ENCODE results near the gene ARHGAP45. TPM values are rescaled to one million over a fixed set of nuclear protein-coding genes. Genes with fewer than 3 reads are reported as not detected.

Gene ARHGAP45
- total and polyA plus RNA-seq, 9 of the 15 experiments (the other 6 are each of a cell fraction or from before 2014, with no cell fraction given), result 0.08 to 22.1 (median 4.2) TPM

GRCh38 chr19:1094978-1095701 lies 28.2 kb downstream of the ARHGAP45 start, which contains the start of gene POLR2E (continued):
- TF ChIP-seq ILK (tag; IDR thresholded peaks at IDR 0.05; ENCODE audit: borderline replicate concordance, low read depth) (no peak), NR4A1 (CRISPR knock-in tag; IDR thresholded peaks at IDR 0.05) (no peak), NR4A1 (tag; IDR thresholded peaks at IDR 0.05) (no peak), CBFB (CRISPR knock-in tag; IDR thresholded peaks at IDR 0.05) (no peak), MTA2 (IDR thresholded peaks at IDR 0.05; ENCODE audit: low read depth) (no peak), TAF9B (IDR thresholded peaks at IDR 0.05; ENCODE audit: partially characterized antibody) (no peak), XRCC3 (IDR thresholded peaks at IDR 0.05) (no peak), RBFOX2 (IDR thresholded peaks at IDR 0.05; ENCODE audit: low read depth, low read length) (peak; percentile 83), GTF2E2 (tag; IDR thresholded peaks at IDR 0.05) (no peak), ZNF354B (CRISPR knock-in tag; IDR thresholded peaks at IDR 0.05) (no peak), CTCFL (IDR thresholded peaks at IDR 0.05; ENCODE audit: borderline replicate concordance, insufficient read depth, low read depth, low read length, poor library complexity, severe bottlenecking) (no peak), MAFK (IDR thresholded peaks at IDR 0.05; ENCODE audit: low read length) (no peak), ZNF655 (CRISPR knock-in tag; IDR thresholded peaks at IDR 0.05) (no peak), KDM2B (CRISPR knock-in tag; IDR thresholded peaks at IDR 0.05) (no peak), HNRNPL (IDR thresholded peaks at IDR 0.05; ENCODE audit: low read depth, low read length) (no peak), HDAC1 (IDR thresholded peaks at IDR 0.05) (peak in 1 of 2 experiments; percentile 41; a peak in 1 of 4 replicates), HEY1 (CRISPR knock-in tag; IDR thresholded peaks at IDR 0.05; ENCODE audit: borderline replicate concordance) (no peak), EZH2 (IDR thresholded peaks at IDR 0.05; ENCODE audit: borderline replicate concordance, low read depth, low read length) (no peak), MBD2 (IDR thresholded peaks at IDR 0.05; ENCODE audit: borderline replicate concordance, low read depth) (peak; percentile 73; the same call in 1 of the 2 replicates), TFE3 (CRISPR knock-in tag; IDR thresholded peaks at IDR 0.05) (no peak), DLX4 (CRISPR knock-in tag; IDR thresholded peaks at IDR 0.05) (no peak), HOMEZ (CRISPR knock-in tag; IDR thresholded peaks at IDR 0.05) (no peak)
